ENCODE results near the gene DIAPH2.

Gene DIAPH2
- total RNA-seq, result 19.1 to 60.3 (median 31.0) reads per million in 9 experiments

- peak within 1 kb of the TSS; percentile 98 for H3K4me3 Mint-ChIP-seq
- peaks cover 3 to 12% of the 10 kb centered on the region in 2 donors for H3K4me1 Mint-ChIP-seq (ENCODE audit: low read depth in 2 of 2)
- peaks cover 3% of the 10 kb centered on the region for H3K36me3 Mint-ChIP-seq (ENCODE audit: insufficient read depth)
- H3K27ac Mint-ChIP-seq, result peak within 1 kb of the TSS; percentile 93 to 98
- H3K9me3 Mint-ChIP-seq, result no peaks in the 10 kb centered on the region
- peak; percentile 62 to 70 (median 67) for DNase-seq
- ATAC-seq (replicated peaks), result peak; percentile 85
- no peaks in the 10 kb centered on the region for H3K27me3 Mint-ChIP-seq
Measured at GRCh38 chrX:96684339-96685209, at the start of gene DIAPH2. Gene DIAPH2, plus strand, starts transcription at chrX:96684842.

GRCh38 chrX:96650023-96650422, 34.6 kb upstream of the DIAPH2 start:
- H3K36me3 Mint-ChIP-seq (ENCODE audit: insufficient read depth), result peaks cover 3% of the 10 kb centered on the region
- H3K27ac Mint-ChIP-seq, result no peak overlapping the region
- ATAC-seq (replicated peaks) (no peak), DNase-seq (no peak)
- no peak overlapping the region for H3K4me3 Mint-ChIP-seq
- no peaks in the 10 kb centered on the region for H3K9me3 Mint-ChIP-seq
- H3K4me1 Mint-ChIP-seq (ENCODE audit: low read depth in 2 of 2), result no peaks in the 10 kb centered on the region
- H3K27me3 Mint-ChIP-seq, result peaks cover 0 to 10% of the 10 kb centered on the region in 2 donors

- no peaks in the 10 kb centered on the region for H3K4me1 Mint-ChIP-seq (ENCODE audit: low read depth in 2 of 2)
- H3K36me3 Mint-ChIP-seq (ENCODE audit: insufficient read depth), result no peaks in the 10 kb centered on the region
- ATAC-seq (replicated peaks) (no peak), DNase-seq (no peak)
- no peak overlapping the region for H3K4me3 Mint-ChIP-seq
- no peaks in the 10 kb centered on the region for H3K9me3 Mint-ChIP-seq
- peaks cover 23 to 40% of the 10 kb centered on the region in 2 donors for H3K27me3 Mint-ChIP-seq
- H3K27ac Mint-ChIP-seq, result no peak overlapping the region
Measured at GRCh38 chrX:96655947-96656623, 28.6 kb upstream of the DIAPH2 start.

GRCh38 chrX:96682516-96682915, 2.1 kb upstream of the DIAPH2 start:
- H3K27ac Mint-ChIP-seq, result no peak overlapping the region
- H3K9me3 Mint-ChIP-seq, result no peaks in the 10 kb centered on the region
- ATAC-seq (replicated peaks), result no peak
- H3K36me3 Mint-ChIP-seq (ENCODE audit: insufficient read depth), result peaks cover 3% of the 10 kb centered on the region
- H3K27me3 Mint-ChIP-seq, result no peaks in the 10 kb centered on the region
- H3K4me3 Mint-ChIP-seq, result no peak overlapping the region
- H3K4me1 Mint-ChIP-seq (ENCODE audit: low read depth in 2 of 2), result peaks cover 3 to 4% of the 10 kb centered on the region in 2 donors
- no peak for DNase-seq

GRCh38 chrX:96683997-96684338, 674 bp upstream of the DIAPH2 start:
- Mint-ChIP-seq H3K4me3 (peak overlapping the region; percentile 98), H3K27me3 (no peaks in the 10 kb centered on the region), H3K4me1 (ENCODE audit: low read depth in 2 of 2) (peaks cover 3 to 8% of the 10 kb centered on the region in 2 donors), H3K27ac (peak overlapping the region; percentile 93 to 98), H3K9me3 (no peaks in the 10 kb centered on the region), H3K36me3 (ENCODE audit: insufficient read depth) (peaks cover 3% of the 10 kb centered on the region)
- ATAC-seq (replicated peaks) (no peak), DNase-seq (no peak)

GRCh38 chrX:96685210-96686099, 813 bp downstream of the DIAPH2 start:
- Mint-ChIP-seq H3K4me3 (peak overlapping the region; percentile 98), H3K27me3 (no peaks in the 10 kb centered on the region), H3K36me3 (ENCODE audit: insufficient read depth) (peaks cover 3% of the 10 kb centered on the region), H3K9me3 (no peaks in the 10 kb centered on the region), H3K4me1 (ENCODE audit: low read depth in 2 of 2) (peaks cover 3 to 12% of the 10 kb centered on the region in 2 donors), H3K27ac (peak overlapping the region; percentile 93 to 98)
- DNase-seq (peak; percentile 15 to 21 (median 21)), ATAC-seq (replicated peaks) (peak; percentile 55)

- H3K4me3 Mint-ChIP-seq, result no peak overlapping the region
Measured at GRCh38 chrX:96687776-96688175, 3.1 kb downstream of the DIAPH2 start.

GRCh38 chrX:96688789-96689188, 4.1 kb downstream of the DIAPH2 start:
- no peaks in the 10 kb centered on the region for H3K27me3 Mint-ChIP-seq
- peaks cover 8 to 23% of the 10 kb centered on the region in 2 donors for H3K4me1 Mint-ChIP-seq (ENCODE audit: low read depth in 2 of 2)
- no peak for DNase-seq
- no peaks in the 10 kb centered on the region for H3K9me3 Mint-ChIP-seq
- no peak overlapping the region for H3K4me3 Mint-ChIP-seq
- peaks cover 6% of the 10 kb centered on the region for H3K36me3 Mint-ChIP-seq (ENCODE audit: insufficient read depth)
- ATAC-seq (replicated peaks), result no peak
- H3K27ac Mint-ChIP-seq, result no peak overlapping the region

More at GRCh38 chrX:96687776-96688175, 3.1 kb downstream of the DIAPH2 start:
- DNase-seq (no peak), ATAC-seq (replicated peaks) (no peak)
- Mint-ChIP-seq H3K9me3 (no peaks in the 10 kb centered on the region), H3K27me3 (no peaks in the 10 kb centered on the region), H3K4me1 (ENCODE audit: low read depth in 2 of 2) (peaks cover 3 to 14% of the 10 kb centered on the region in 2 donors), H3K27ac (no peak overlapping the region), H3K36me3 (ENCODE audit: insufficient read depth) (peaks cover 6% of the 10 kb centered on the region)

GRCh38 chrX:96689991-96690390, 5.3 kb downstream of the DIAPH2 start:
- H3K36me3 Mint-ChIP-seq (ENCODE audit: insufficient read depth), result peaks cover 2% of the 10 kb centered on the region
- H3K27ac Mint-ChIP-seq, result peak overlapping the region in 1 of 2 donors; percentile 6
- DNase-seq (no peak), ATAC-seq (replicated peaks) (no peak)
- no peak overlapping the region for H3K4me3 Mint-ChIP-seq
- no peaks in the 10 kb centered on the region for H3K27me3 Mint-ChIP-seq
- no peaks in the 10 kb centered on the region for H3K9me3 Mint-ChIP-seq
- H3K4me1 Mint-ChIP-seq (ENCODE audit: low read depth in 2 of 2), result peaks cover 8 to 23% of the 10 kb centered on the region in 2 donors

- Mint-ChIP-seq H3K36me3 (ENCODE audit: insufficient read depth) (peaks cover 2% of the 10 kb centered on the region), H3K27me3 (no peaks in the 10 kb centered on the region), H3K4me3 (no peak overlapping the region), H3K27ac (no peak overlapping the region), H3K9me3 (no peaks in the 10 kb centered on the region), H3K4me1 (ENCODE audit: low read depth in 2 of 2) (peaks cover 6 to 19% of the 10 kb centered on the region in 2 donors)
- ATAC-seq (replicated peaks), result no peak
- no peak for DNase-seq
Measured at GRCh38 chrX:96692454-96692853, 7.8 kb downstream of the DIAPH2 start.

GRCh38 chrX:96692890-96693289, 8.2 kb downstream of the DIAPH2 start:
- no peaks in the 10 kb centered on the region for H3K27me3 Mint-ChIP-seq

GRCh38 chrX:96693407-96693806, 8.8 kb downstream of the DIAPH2 start:
- Mint-ChIP-seq H3K27me3 (no peaks in the 10 kb centered on the region), H3K4me3 (no peak overlapping the region), H3K27ac (no peak overlapping the region), H3K9me3 (no peaks in the 10 kb centered on the region), H3K36me3 (ENCODE audit: insufficient read depth) (peaks cover 2% of the 10 kb centered on the region), H3K4me1 (ENCODE audit: low read depth in 2 of 2) (peaks cover 10 to 19% of the 10 kb centered on the region in 2 donors)
- no peak for DNase-seq
- ATAC-seq (replicated peaks), result peak; percentile 44

More at GRCh38 chrX:96692890-96693289, 8.2 kb downstream of the DIAPH2 start:
- DNase-seq (no peak), ATAC-seq (replicated peaks) (no peak)
- Mint-ChIP-seq H3K27ac (no peak overlapping the region), H3K4me1 (ENCODE audit: low read depth in 2 of 2) (peaks cover 6 to 19% of the 10 kb centered on the region in 2 donors), H3K9me3 (no peaks in the 10 kb centered on the region), H3K36me3 (ENCODE audit: insufficient read depth) (peaks cover 2% of the 10 kb centered on the region), H3K4me3 (no peak overlapping the region)

- no peak overlapping the region for H3K27ac Mint-ChIP-seq
- H3K9me3 Mint-ChIP-seq, result no peaks in the 10 kb centered on the region
- H3K36me3 Mint-ChIP-seq (ENCODE audit: insufficient read depth), result no peaks in the 10 kb centered on the region
- ATAC-seq (replicated peaks) (no peak), DNase-seq (no peak)
- peaks cover 19% of the 10 kb centered on the region in 2 donors for H3K4me1 Mint-ChIP-seq (ENCODE audit: low read depth in 2 of 2)
- no peaks in the 10 kb centered on the region for H3K27me3 Mint-ChIP-seq
- H3K4me3 Mint-ChIP-seq, result no peak overlapping the region
Measured at GRCh38 chrX:96696462-96696861, 11.8 kb downstream of the DIAPH2 start.

All from effector memory CD8-positive, alpha-beta T cell (primary cell).